Measurements from ENCODE around the gene MALL.

DNA sequence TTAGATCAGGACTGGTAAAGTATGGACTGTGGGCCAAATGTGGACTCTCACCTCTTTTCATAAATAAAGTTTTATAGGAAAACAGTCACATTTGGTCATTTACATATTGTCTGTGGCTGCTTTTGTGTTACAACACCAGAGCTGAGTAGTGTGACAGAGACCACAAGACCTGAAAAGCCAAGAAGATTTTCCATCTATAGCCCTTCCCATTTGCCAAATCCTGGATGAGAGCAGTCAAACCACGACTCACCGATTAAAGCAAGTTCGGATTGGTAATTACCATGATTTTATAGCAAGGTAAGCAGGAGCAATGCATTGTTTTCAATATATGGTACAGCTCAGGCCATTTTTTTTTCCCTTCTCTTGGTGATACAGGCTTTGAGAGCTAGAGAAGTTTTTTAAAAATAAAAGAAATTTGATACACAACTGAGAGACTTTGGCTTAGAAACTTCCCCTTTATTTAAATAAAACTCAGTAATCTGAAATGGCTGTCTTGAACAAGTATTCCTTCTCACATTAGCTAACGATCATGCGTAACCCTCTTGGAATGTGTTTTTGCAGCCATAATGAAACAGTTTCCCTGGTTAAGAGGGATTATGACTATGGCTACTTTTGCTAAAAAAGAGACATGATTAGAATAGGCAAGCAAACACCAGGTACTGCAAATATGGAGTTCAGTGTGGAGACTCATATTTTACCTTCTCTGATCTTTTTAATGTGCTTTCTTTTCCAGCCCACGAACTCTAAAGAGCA, 9.5 kb upstream of the MALL start:
- TF ChIP-seq, protein P1, sequence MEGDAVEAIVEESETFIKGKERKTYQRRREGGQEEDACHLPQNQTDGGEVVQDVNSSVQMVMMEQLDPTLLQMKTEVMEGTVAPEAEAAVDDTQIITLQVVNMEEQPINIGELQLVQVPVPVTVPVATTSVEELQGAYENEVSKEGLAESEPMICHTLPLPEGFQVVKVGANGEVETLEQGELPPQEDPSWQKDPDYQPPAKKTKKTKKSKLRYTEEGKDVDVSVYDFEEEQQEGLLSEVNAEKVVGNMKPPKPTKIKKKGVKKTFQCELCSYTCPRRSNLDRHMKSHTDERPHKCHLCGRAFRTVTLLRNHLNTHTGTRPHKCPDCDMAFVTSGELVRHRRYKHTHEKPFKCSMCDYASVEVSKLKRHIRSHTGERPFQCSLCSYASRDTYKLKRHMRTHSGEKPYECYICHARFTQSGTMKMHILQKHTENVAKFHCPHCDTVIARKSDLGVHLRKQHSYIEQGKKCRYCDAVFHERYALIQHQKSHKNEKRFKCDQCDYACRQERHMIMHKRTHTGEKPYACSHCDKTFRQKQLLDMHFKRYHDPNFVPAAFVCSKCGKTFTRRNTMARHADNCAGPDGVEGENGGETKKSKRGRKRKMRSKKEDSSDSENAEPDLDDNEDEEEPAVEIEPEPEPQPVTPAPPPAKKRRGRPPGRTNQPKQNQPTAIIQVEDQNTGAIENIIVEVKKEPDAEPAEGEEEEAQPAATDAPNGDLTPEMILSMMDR (IDR thresholded peaks at IDR 0.05 in 2 of 3, conservative IDR thresholded peaks at IDR 0.05 in 1 of 3; ENCODE audit: insufficient read depth in 2 of 3, low read depth in 1 of 3, low read length in 3 of 3), result no peak
- TF ChIP-seq CEBPG (CRISPR knock-in tag; IDR thresholded peaks at IDR 0.05), result no peak
- no peak for TF ChIP-seq CEBPG (tag; conservative IDR thresholded peaks at IDR 0.05 in 1 of 2, IDR thresholded peaks at IDR 0.05 in 1 of 2)
- no peak for TF ChIP-seq POLR2A (conservative IDR thresholded peaks at IDR 0.05)
- TF ChIP-seq, protein P2, sequence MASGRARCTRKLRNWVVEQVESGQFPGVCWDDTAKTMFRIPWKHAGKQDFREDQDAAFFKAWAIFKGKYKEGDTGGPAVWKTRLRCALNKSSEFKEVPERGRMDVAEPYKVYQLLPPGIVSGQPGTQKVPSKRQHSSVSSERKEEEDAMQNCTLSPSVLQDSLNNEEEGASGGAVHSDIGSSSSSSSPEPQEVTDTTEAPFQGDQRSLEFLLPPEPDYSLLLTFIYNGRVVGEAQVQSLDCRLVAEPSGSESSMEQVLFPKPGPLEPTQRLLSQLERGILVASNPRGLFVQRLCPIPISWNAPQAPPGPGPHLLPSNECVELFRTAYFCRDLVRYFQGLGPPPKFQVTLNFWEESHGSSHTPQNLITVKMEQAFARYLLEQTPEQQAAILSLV (tag; IDR thresholded peaks at IDR 0.05), result no peak
- no peak for TF ChIP-seq ZBTB1 (CRISPR knock-in tag; IDR thresholded peaks at IDR 0.05; ENCODE audit: borderline replicate concordance, low read depth)
- TF ChIP-seq, protein P3, sequence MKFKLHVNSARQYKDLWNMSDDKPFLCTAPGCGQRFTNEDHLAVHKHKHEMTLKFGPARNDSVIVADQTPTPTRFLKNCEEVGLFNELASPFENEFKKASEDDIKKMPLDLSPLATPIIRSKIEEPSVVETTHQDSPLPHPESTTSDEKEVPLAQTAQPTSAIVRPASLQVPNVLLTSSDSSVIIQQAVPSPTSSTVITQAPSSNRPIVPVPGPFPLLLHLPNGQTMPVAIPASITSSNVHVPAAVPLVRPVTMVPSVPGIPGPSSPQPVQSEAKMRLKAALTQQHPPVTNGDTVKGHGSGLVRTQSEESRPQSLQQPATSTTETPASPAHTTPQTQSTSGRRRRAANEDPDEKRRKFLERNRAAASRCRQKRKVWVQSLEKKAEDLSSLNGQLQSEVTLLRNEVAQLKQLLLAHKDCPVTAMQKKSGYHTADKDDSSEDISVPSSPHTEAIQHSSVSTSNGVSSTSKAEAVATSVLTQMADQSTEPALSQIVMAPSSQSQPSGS (CRISPR knock-in tag; IDR thresholded peaks at IDR 0.05), result no peak
- TF ChIP-seq SIX5 (IDR thresholded peaks at IDR 0.05; ENCODE audit: borderline replicate concordance in 1 of 2, insufficient read depth in 1 of 2, low read depth in 1 of 2, low read length in 2 of 2), result no peak
- TF ChIP-seq FOSL1 (tag; conservative IDR thresholded peaks at IDR 0.05), result no peak
